Endothelial cell of umbilical vein (primary cell): Measurements from ENCODE around the gene SH3GL3. TPM values are rescaled to one million over a fixed set of nuclear protein-coding genes. Genes with fewer than 3 reads are reported as not detected.

Experiments used
- BruUV-seq: library from RNA; stranded (reverse); fragments of 400-500 nt; replicated peaks from 2 replicates; lab custom pipeline; 2021; lab: Mats Ljungman, UMichigan
- CTCF ChIA-PET: fragments of 300-600, 350-600 bp; sonication (Branson Sonifier 250); formaldehyde crosslinking; loops from one replicate; lab custom pipeline; 2021; ENCODE audit warnings: antibody characterized with exemption, inconsistent platforms; lab: Charles Lee
- POLR2A ChIA-PET: fragments of 300-600, 350-600 bp; sonication (Branson Sonifier 250); formaldehyde crosslinking; loops from one replicate; lab custom pipeline; 2021; ENCODE audit warnings: antibody characterized with exemption, inconsistent platforms; lab: Charles Lee
- DNase-seq: peaks from one replicate; pipeline ENCODE4 v3.0.0-alpha.2; 2011; ENCODE audit warnings: low read depth, low spot score
- FAIRE-seq: peaks from 2 replicates; lab custom pipeline; 2011; peaks lifted over from hg19 to GRCh38; lab: Jason Lieb, UNC
- H2AFZ ChIP-seq: 2 replicates; pipeline ENCODE4 v1.6.0; 2012; ENCODE audit warnings: low read depth, low read length, control low read depth, inconsistent platforms
- H3K27ac ChIP-seq: 2 replicates; pipeline ENCODE4 v1.5.1; 2011; ENCODE audit warnings: low read depth, mild to moderate bottlenecking, control low read depth, low read length, moderate library complexity; ENCODE audit not compliant: insufficient read depth
- H3K27me3 ChIP-seq, 2 experiments: 2 replicates each; pipeline versions ENCODE4 v1.6.0 to v1.6.1; 2011; ENCODE audit warnings: low read length in 2 of 2, mixed read lengths in 1 of 2; ENCODE audit not compliant: control insufficient read depth in 2 of 2, insufficient read depth in 2 of 2
- H3K36me3 ChIP-seq, 2 experiments: 2 replicates in 1 of 2; 3 replicates in 1 of 2; pipeline ENCODE4 v1.5.1; 2011; ENCODE audit warnings: low read length in 2 of 2, mild to moderate bottlenecking in 1 of 2, moderate library complexity in 1 of 2; ENCODE audit not compliant: control insufficient read depth in 2 of 2, insufficient read depth in 2 of 2; ENCODE audit errors: extremely low read depth in 1 of 2
- H3K4me1 ChIP-seq: 3 replicates; pipeline ENCODE4 v1.5.1; 2011; ENCODE audit warnings: mild to moderate bottlenecking, low read length; ENCODE audit not compliant: control insufficient read depth, insufficient read depth; ENCODE audit errors: extremely low read depth
- H3K4me2 ChIP-seq: 2 replicates; pipeline ENCODE4 v1.6.1; 2011; ENCODE audit warnings: low read length, control low read depth, mixed read lengths; ENCODE audit not compliant: insufficient read depth
- H3K4me3 ChIP-seq, 3 experiments: fragments of 200-600 bp in 1 of 3; sonication (generic), shearing (Covaris generic) in 1 of 3; replicated peaks in 1 of 3; 2 replicates each; pipeline ENCODE4 v1.5.1; 2011 to 2016; ENCODE audit warnings: control low read depth in 3 of 3, low read length in 3 of 3, mild to moderate bottlenecking in 2 of 3, inconsistent platforms in 1 of 3, low read depth in 1 of 3, moderate library complexity in 1 of 3; ENCODE audit not compliant: insufficient read depth in 1 of 3
- H3K79me2 ChIP-seq: 2 replicates; pipeline ENCODE4 v1.6.0; 2012; ENCODE audit warnings: low read length, inconsistent platforms; ENCODE audit not compliant: control insufficient read depth, insufficient read depth
- H3K9ac ChIP-seq: replicated peaks from 2 replicates; pipeline ENCODE3; 2011; ENCODE audit warnings: low read length, control low read depth; ENCODE audit not compliant: insufficient read depth; ENCODE audit errors: extremely low read depth
- H3K9me1 ChIP-seq: replicated peaks from 3 replicates; pipeline ENCODE4 v1.6.0; 2011; ENCODE audit warnings: mild to moderate bottlenecking, low read length; ENCODE audit not compliant: control insufficient read depth, insufficient read depth; ENCODE audit errors: extremely low read depth
- H3K9me3 ChIP-seq: replicated peaks from 2 replicates; pipeline ENCODE4 v1.5.1; 2012; ENCODE audit warnings: low read length, inconsistent platforms; ENCODE audit not compliant: control insufficient read depth, insufficient read depth
- H4K20me1 ChIP-seq: replicated peaks from 2 replicates; pipeline ENCODE3; 2011; ENCODE audit warnings: mild to moderate bottlenecking, low read length; ENCODE audit not compliant: control insufficient read depth, insufficient read depth; ENCODE audit errors: extremely low read depth
- CTCF ChIP-seq, 2 donors: IDR thresholded peaks; 1 replicate in 1 of 2; 2 replicates in 1 of 2; pipeline ENCODE4 v1.5.1; 2011; ENCODE audit warnings: low read length in 2 of 2, mild to moderate bottlenecking in 2 of 2, moderate library complexity in 2 of 2, control low read depth in 1 of 2, inconsistent platforms in 1 of 2, low read depth in 1 of 2; ENCODE audit not compliant: insufficient read depth in 1 of 2; ENCODE audit errors: extremely low read depth in 1 of 2
- EZH2 ChIP-seq: IDR thresholded peaks from 2 replicates; pipeline ENCODE4 v1.6.1; 2012; ENCODE audit warnings: borderline replicate concordance, low read depth, mild to moderate bottlenecking, moderate library complexity, low read length, inconsistent platforms; ENCODE audit not compliant: severe bottlenecking
- FOS ChIP-seq: IDR thresholded peaks from 2 replicates; pipeline ENCODE4 v1.6.1; 2011; ENCODE audit warnings: mild to moderate bottlenecking, low read length, moderate library complexity, borderline replicate concordance; ENCODE audit not compliant: insufficient read depth
- GATA2 ChIP-seq: IDR thresholded peaks from 2 replicates; pipeline ENCODE4 v1.7.0; 2011; ENCODE audit warnings: low read depth, mild to moderate bottlenecking, moderate library complexity, mixed read lengths, low read length; ENCODE audit not compliant: insufficient read length, insufficient read depth
- JUN ChIP-seq: IDR thresholded peaks from 2 replicates; pipeline ENCODE4 v1.6.1; 2011; ENCODE audit warnings: borderline replicate concordance, low read depth; ENCODE audit not compliant: insufficient read length, insufficient read depth
- MYC ChIP-seq: IDR thresholded peaks from one replicate; pipeline ENCODE4 v1.6.1; 2011; ENCODE audit warnings: mild to moderate bottlenecking, low read depth, low read length
- POLR2A ChIP-seq: IDR thresholded peaks from 2 replicates; pipeline ENCODE4 v1.6.1; 2012; ENCODE audit warnings: low read depth, mild to moderate bottlenecking, control low read depth, low read length
- POLR2AphosphoS5 ChIP-seq: IDR thresholded peaks from 2 replicates; pipeline ENCODE4 v1.6.1; 2012; ENCODE audit warnings: low read depth, mild to moderate bottlenecking, control low read depth, low read length, moderate library complexity; ENCODE audit not compliant: insufficient read depth
- dilution Hi-C: fragments of 300-500 bp; cut with MboI; formaldehyde crosslinking; loops from one replicate; pipeline ENCODE4 v1.15.0; 2019; ENCODE audit warnings: low sequenced_read_pairs; ENCODE audit not compliant: extremely low pct_ligation_motif_present
- intact Hi-C: fragments of 100-400 bp; cut with micrococcal nuclease; formaldehyde crosslinking; loops from one replicate; pipeline ENCODE4 v1.10.0; 2022
- polyA plus RNA-seq, 4 experiments: library from polyadenylated mRNA; depleted of rRNA in 3 of 4; stranded (reverse) in 3 of 4; unstranded in 1 of 4; fragments of >200 nt; gene quantifications; 2 replicates each; pipeline versions ENCODE4 v1.2.1 to v1.2.3, GENCODE V29; 2011 to 2012; ENCODE audit warnings: missing spikeins in 1 of 4
- total RNA-seq: library from RNA; stranded (reverse); gene quantifications from 2 replicates; pipeline ENCODE4 v1.2.3, GENCODE V29; 2021

The SH3GL3 gene
- total and polyA plus RNA-seq, 2 donors (not counting 3 experiments of a cell fraction or from before 2014, with no cell fraction given), result not detected

- no peak for TF ChIP-seq POLR2A
- TF ChIP-seq JUN, result no peak
- no peak for TF ChIP-seq CTCF (IDR thresholded peaks at IDR 0.05; ENCODE audit: extremely low read depth in 1 of 2, insufficient read depth in 1 of 2, low read depth in 1 of 2, low read length in 2 of 2)
- no peak for TF ChIP-seq GATA2
- no peak for TF ChIP-seq POLR2AphosphoS5
- no peak for TF ChIP-seq FOS
- no peak for TF ChIP-seq MYC
- no peak for TF ChIP-seq EZH2
- no peak overlapping the region for H3K27ac ChIP-seq
- no peaks in the 10 kb centered on the region for H3K79me2 ChIP-seq
- H3K9me3 ChIP-seq, result no peaks in the 10 kb centered on the region
- H3K36me3 ChIP-seq, result no peaks in the 10 kb centered on the region
- BruUV-seq, result no TSS peak
- POLR2A ChIA-PET, result no interaction called here
- no peak overlapping the region for H3K4me3 ChIP-seq
- H3K9ac ChIP-seq, result no peak overlapping the region
- peaks cover 8 to 9% of the 10 kb centered on the region in 2 experiments for H3K27me3 ChIP-seq
- intact Hi-C loops, result no loop called here
- H3K9me1 ChIP-seq, result no peaks in the 10 kb centered on the region
- no peaks in the 10 kb centered on the region for H4K20me1 ChIP-seq
- dilution Hi-C loops, result no loop called here
- FAIRE-seq, result no peak
- no peak overlapping the region for H3K4me2 ChIP-seq
- H2AFZ ChIP-seq, result no peak overlapping the region
- CTCF ChIA-PET, result no interaction called here
- no peaks in the 10 kb centered on the region for H3K4me1 ChIP-seq
- DNase-seq, result no peak
Measured at GRCh38 chr15:83659417-83659812, 212.3 kb downstream of the SH3GL3 start.
